CD4-positive, alpha-beta memory T cell (primary cell): ENCODE data around the gene FGF4. TPM values are rescaled to one million over a fixed set of nuclear protein-coding genes. Genes with fewer than 3 reads are reported as not detected.

Source experiments
- CTCF ChIA-PET: fragments of 350-600 bp; sonication (Branson Sonifier 250); formaldehyde crosslinking; loops from one replicate; lab custom pipeline; 2021; ENCODE audit warnings: inconsistent platforms; ENCODE audit not compliant: partially characterized antibody; lab: Charles Lee
- POLR2A ChIA-PET: fragments of 350-600 bp; sonication (Branson Sonifier 250); formaldehyde crosslinking; loops from one replicate; lab custom pipeline; 2021; ENCODE audit not compliant: partially characterized antibody; lab: Charles Lee
- DNase-seq, 5 donors: peaks; one replicate each; pipeline versions ENCODE4 v3.0.0 to v3.0.0-alpha.2; 2020 to 2022; ENCODE audit warnings: mixed read lengths in 1 of 5
- H3K27ac ChIP-seq: one replicate; pipeline ENCODE4 v1.7.0; 2013; ENCODE audit warnings: low read depth, low read length
- H3K27me3 ChIP-seq: 2 replicates; pipeline ENCODE4 v1.7.0; 2013; ENCODE audit warnings: mild to moderate bottlenecking, low read length, moderate library complexity; ENCODE audit not compliant: insufficient read depth
- H3K36me3 ChIP-seq: 2 replicates; pipeline ENCODE4 v1.7.0; 2013; ENCODE audit warnings: mild to moderate bottlenecking, low read length, moderate library complexity; ENCODE audit not compliant: insufficient read depth
- H3K4me1 ChIP-seq: 2 replicates; pipeline ENCODE4 v1.7.0; 2013; ENCODE audit warnings: mild to moderate bottlenecking, low read length, moderate library complexity; ENCODE audit not compliant: insufficient read depth
- H3K4me3 ChIP-seq, 2 donors: one replicate each; pipeline ENCODE4 v1.7.0; 2013; ENCODE audit warnings: low read length in 2 of 2, mild to moderate bottlenecking in 1 of 2
- H3K9me3 ChIP-seq, 2 donors: one replicate each; pipeline ENCODE4 v1.7.0; 2013; ENCODE audit warnings: low read length in 2 of 2, control low read depth in 1 of 2; ENCODE audit not compliant: control insufficient read depth in 1 of 2
- H3K27ac Mint-ChIP-seq, 7 donors: one replicate each; pipeline ENCODE4 v1.8.0; 2020 to 2021; ENCODE audit warnings: mixed read lengths in 7 of 7, mild to moderate bottlenecking in 6 of 7, inconsistent platforms in 3 of 7, moderate library complexity in 3 of 7
- H3K27me3 Mint-ChIP-seq, 2 donors: one replicate each; pipeline ENCODE4 v1.8.0; 2020 to 2021; ENCODE audit warnings: mixed read lengths in 2 of 2
- H3K36me3 Mint-ChIP-seq, 2 donors: one replicate each; pipeline ENCODE4 v1.8.0; 2020 to 2021; ENCODE audit warnings: mixed read lengths in 2 of 2, inconsistent platforms in 1 of 2, mild to moderate bottlenecking in 1 of 2
- H3K4me1 Mint-ChIP-seq, 4 donors: one replicate each; pipeline ENCODE4 v1.8.0; 2020 to 2021; ENCODE audit warnings: mixed read lengths in 4 of 4, mild to moderate bottlenecking in 1 of 4
- H3K4me3 Mint-ChIP-seq, 8 donors: one replicate each; pipeline ENCODE4 v1.8.0; 2020 to 2021; ENCODE audit warnings: mixed read lengths in 8 of 8, mild to moderate bottlenecking in 7 of 8, moderate library complexity in 6 of 8, inconsistent platforms in 3 of 8
- H3K9me3 Mint-ChIP-seq, 8 donors: one replicate each; pipeline ENCODE4 v1.8.0; 2020 to 2021; ENCODE audit warnings: mixed read lengths in 8 of 8, mild to moderate bottlenecking in 5 of 8, inconsistent platforms in 3 of 8, moderate library complexity in 1 of 8
- intact Hi-C: fragments of 100-400 bp; cut with micrococcal nuclease; formaldehyde crosslinking; loops from one replicate; pipeline ENCODE4 v1.15.1; 2023
- polyA plus RNA-seq, 2 donors: library from polyadenylated mRNA; unstranded; fragments of 300-500 nt; fragmentation: Illumina TruSeq; gene quantifications; one replicate each; pipeline ENCODE4 v1.2.3, GENCODE V29; 2021
- total RNA-seq, 2 experiments: library from RNA; stranded (reverse); gene quantifications; one replicate each; pipeline ENCODE4 v1.2.3, GENCODE V29; 2021

FGF4 gene
- total and polyA plus RNA-seq, 4 experiments from 2014 or later: not detected

GRCh38 chr11:69804769-69805508, 29.8 kb upstream of the FGF4 start:
- no peak overlapping the region for H3K4me3 Mint-ChIP-seq
- peaks cover 8 to 9% of the 10 kb centered on the region in 2 donors for H3K27me3 Mint-ChIP-seq
- H3K4me3 ChIP-seq: no peak overlapping the region
- H3K4me1 ChIP-seq: no peaks in the 10 kb centered on the region
- no peaks in the 10 kb centered on the region for H3K27me3 ChIP-seq
- intact Hi-C loops: no loop called here
- peaks cover 0 to 3% (median 0%) of the 10 kb centered on the region in 8 donors for H3K9me3 Mint-ChIP-seq
- no peaks in the 10 kb centered on the region for H3K36me3 ChIP-seq
- peaks cover 0 to 3% (median 0%) of the 10 kb centered on the region in 4 donors for H3K4me1 Mint-ChIP-seq
- ChIA-PET CTCF (no interaction called here), POLR2A (no interaction called here)
- no peaks in the 10 kb centered on the region for H3K9me3 ChIP-seq
- H3K36me3 Mint-ChIP-seq: no peaks in the 10 kb centered on the region
- H3K27ac Mint-ChIP-seq: no peak overlapping the region
- H3K27ac ChIP-seq: no peak overlapping the region
- DNase-seq: no peak

- Mint-ChIP-seq H3K4me3 (no peak overlapping the region), H3K9me3 (peaks cover 0 to 3% (median 0%) of the 10 kb centered on the region in 8 donors), H3K36me3 (no peaks in the 10 kb centered on the region), H3K27ac (no peak overlapping the region), H3K4me1 (no peaks in the 10 kb centered on the region), H3K27me3 (peaks cover 3 to 7% of the 10 kb centered on the region in 2 donors)
- DNase-seq: no peak
- intact Hi-C loops: no loop called here
- no peaks in the 10 kb centered on the region for H3K9me3 ChIP-seq
- H3K36me3 ChIP-seq: no peaks in the 10 kb centered on the region
- no peaks in the 10 kb centered on the region for H3K27me3 ChIP-seq
- POLR2A ChIA-PET: no interaction called here
- H3K4me1 ChIP-seq: no peaks in the 10 kb centered on the region
- CTCF ChIA-PET: no interaction called here
- no peak overlapping the region for H3K27ac ChIP-seq
- no peak overlapping the region for H3K4me3 ChIP-seq
Observed at GRCh38 chr11:69803604-69804218, 28.6 kb upstream of the FGF4 start.

GRCh38 chr11:69803022-69803421, 27.9 kb upstream of the FGF4 start:
- no peak overlapping the region for H3K27ac ChIP-seq
- no peaks in the 10 kb centered on the region for H3K9me3 ChIP-seq
- no peak for DNase-seq
- no peaks in the 10 kb centered on the region for H3K36me3 ChIP-seq
- intact Hi-C loops: no loop called here
- H3K4me1 ChIP-seq: no peaks in the 10 kb centered on the region
- CTCF ChIA-PET: no interaction called here
- H3K27me3 ChIP-seq: no peaks in the 10 kb centered on the region
- H3K4me3 Mint-ChIP-seq: no peak overlapping the region
- no peak overlapping the region for H3K4me3 ChIP-seq
- peaks cover 0 to 3% (median 0%) of the 10 kb centered on the region in 8 donors for H3K9me3 Mint-ChIP-seq
- POLR2A ChIA-PET: no interaction called here
- peaks cover 1 to 7% of the 10 kb centered on the region in 2 donors for H3K27me3 Mint-ChIP-seq
- no peaks in the 10 kb centered on the region for H3K4me1 Mint-ChIP-seq
- no peak overlapping the region for H3K27ac Mint-ChIP-seq
- H3K36me3 Mint-ChIP-seq: no peaks in the 10 kb centered on the region

- H3K4me3 ChIP-seq: no peak overlapping the region
- Mint-ChIP-seq H3K27ac (no peak overlapping the region), H3K27me3 (peaks cover 0 to 7% of the 10 kb centered on the region in 2 donors), H3K36me3 (no peaks in the 10 kb centered on the region), H3K9me3 (peaks cover 0 to 3% (median 0%) of the 10 kb centered on the region in 8 donors), H3K4me1 (no peaks in the 10 kb centered on the region), H3K4me3 (no peak overlapping the region)
- no peaks in the 10 kb centered on the region for H3K27me3 ChIP-seq
- no peaks in the 10 kb centered on the region for H3K9me3 ChIP-seq
- DNase-seq: no peak
- no peaks in the 10 kb centered on the region for H3K36me3 ChIP-seq
- CTCF ChIA-PET: no interaction called here
- no peaks in the 10 kb centered on the region for H3K4me1 ChIP-seq
- no peak overlapping the region for H3K27ac ChIP-seq
- intact Hi-C loops: no loop called here
- POLR2A ChIA-PET: no interaction called here
Observed at GRCh38 chr11:69802590-69802989, 27.4 kb upstream of the FGF4 start.

- peaks cover 0 to 3% (median 0%) of the 10 kb centered on the region in 8 donors for H3K9me3 Mint-ChIP-seq
- no peak overlapping the region for H3K27ac ChIP-seq
Observed at GRCh38 chr11:69801513-69802335, 26.6 kb upstream of the FGF4 start.

GRCh38 chr11:69800278-69800677, 25.1 kb upstream of the FGF4 start:
- peaks cover 0 to 3% (median 0%) of the 10 kb centered on the region in 8 donors for H3K9me3 Mint-ChIP-seq
- H3K27ac Mint-ChIP-seq: no peak overlapping the region
- no peaks in the 10 kb centered on the region for H3K36me3 Mint-ChIP-seq
- H3K4me3 Mint-ChIP-seq: no peak overlapping the region
- POLR2A ChIA-PET: no interaction called here
- H3K27me3 Mint-ChIP-seq: peaks cover 0 to 7% of the 10 kb centered on the region in 2 donors
- Histone ChIP-seq H3K36me3 (no peaks in the 10 kb centered on the region), H3K27me3 (no peaks in the 10 kb centered on the region), H3K9me3 (no peaks in the 10 kb centered on the region), H3K4me3 (no peak overlapping the region), H3K4me1 (no peaks in the 10 kb centered on the region), H3K27ac (no peak overlapping the region)
- DNase-seq: no peak
- CTCF ChIA-PET: no interaction called here
- no peaks in the 10 kb centered on the region for H3K4me1 Mint-ChIP-seq
- intact Hi-C loops: no loop called here

More at GRCh38 chr11:69801513-69802335, 26.6 kb upstream of the FGF4 start:
- peaks cover 0 to 7% of the 10 kb centered on the region in 2 donors for H3K27me3 Mint-ChIP-seq
- intact Hi-C loops: no loop called here
- H3K4me3 Mint-ChIP-seq: no peak overlapping the region
- Histone ChIP-seq H3K4me3 (no peak overlapping the region), H3K9me3 (no peaks in the 10 kb centered on the region), H3K36me3 (no peaks in the 10 kb centered on the region), H3K4me1 (no peaks in the 10 kb centered on the region), H3K27me3 (no peaks in the 10 kb centered on the region)
- DNase-seq: peak in 2 of 5 donors; percentile 3 to 11
- no peaks in the 10 kb centered on the region for H3K4me1 Mint-ChIP-seq
- ChIA-PET POLR2A (no interaction called here), CTCF (interaction anchor here (0.5 to 1.3 kb wide), 2 partner anchors 32 to 826 kb away, joined by 3 read pairs; no protein-coding TSS in a partner anchor)
- no peak overlapping the region for H3K27ac Mint-ChIP-seq
- no peaks in the 10 kb centered on the region for H3K36me3 Mint-ChIP-seq

- ChIA-PET POLR2A (no interaction called here), CTCF (no interaction called here)
- Mint-ChIP-seq H3K27me3 (peaks cover 0 to 7% of the 10 kb centered on the region in 2 donors), H3K4me1 (no peaks in the 10 kb centered on the region), H3K27ac (no peak overlapping the region), H3K36me3 (no peaks in the 10 kb centered on the region), H3K4me3 (no peak overlapping the region), H3K9me3 (peaks cover 0 to 3% (median 0%) of the 10 kb centered on the region in 8 donors)
- Histone ChIP-seq H3K27ac (no peak overlapping the region), H3K4me1 (no peaks in the 10 kb centered on the region), H3K27me3 (no peaks in the 10 kb centered on the region), H3K4me3 (no peak overlapping the region), H3K36me3 (no peaks in the 10 kb centered on the region), H3K9me3 (no peaks in the 10 kb centered on the region)
- no peak for DNase-seq
- intact Hi-C loops: no loop called here
Observed at GRCh38 chr11:69799582-69799981, 24.4 kb upstream of the FGF4 start.
